IgD-negative memory B cell (primary cell): ENCODE data around the gene TMEM9. TPM values are rescaled to one million over a fixed set of nuclear protein-coding genes. Genes with fewer than 3 reads are reported as not detected.

Experiments
- H3K27ac Mint-ChIP-seq, 3 donors: one replicate each; pipeline ENCODE4 v1.8.0; 2020 to 2022; ENCODE audit warnings: mild to moderate bottlenecking in 3 of 3, mixed read lengths in 3 of 3, moderate library complexity in 1 of 3
- H3K27me3 Mint-ChIP-seq: one replicate; pipeline ENCODE4 v1.8.0; 2021; ENCODE audit warnings: mixed read lengths
- H3K36me3 Mint-ChIP-seq: one replicate; pipeline ENCODE4 v1.8.0; 2020; ENCODE audit warnings: mild to moderate bottlenecking, mixed read lengths
- H3K4me1 Mint-ChIP-seq, 3 donors: one replicate each; pipeline ENCODE4 v1.8.0; 2020 to 2022; ENCODE audit warnings: mixed read lengths in 3 of 3, mild to moderate bottlenecking in 1 of 3
- H3K4me3 Mint-ChIP-seq, 4 donors: one replicate each; pipeline ENCODE4 v1.8.0; 2020 to 2022; ENCODE audit warnings: mild to moderate bottlenecking in 4 of 4, mixed read lengths in 4 of 4, moderate library complexity in 3 of 4
- H3K9me3 Mint-ChIP-seq, 3 donors: one replicate each; pipeline ENCODE4 v1.8.0; 2020 to 2021; ENCODE audit warnings: mixed read lengths in 3 of 3, mild to moderate bottlenecking in 1 of 3
- polyA plus RNA-seq: library from polyadenylated mRNA; unstranded; fragments of 300-500 nt; fragmentation: Illumina TruSeq; gene quantifications from one replicate; pipeline ENCODE4 v1.2.3, GENCODE V29; 2021

TMEM9 gene
- polyA plus RNA-seq, 1 donor from 2014 or later = 25.4 TPM

DNA sequence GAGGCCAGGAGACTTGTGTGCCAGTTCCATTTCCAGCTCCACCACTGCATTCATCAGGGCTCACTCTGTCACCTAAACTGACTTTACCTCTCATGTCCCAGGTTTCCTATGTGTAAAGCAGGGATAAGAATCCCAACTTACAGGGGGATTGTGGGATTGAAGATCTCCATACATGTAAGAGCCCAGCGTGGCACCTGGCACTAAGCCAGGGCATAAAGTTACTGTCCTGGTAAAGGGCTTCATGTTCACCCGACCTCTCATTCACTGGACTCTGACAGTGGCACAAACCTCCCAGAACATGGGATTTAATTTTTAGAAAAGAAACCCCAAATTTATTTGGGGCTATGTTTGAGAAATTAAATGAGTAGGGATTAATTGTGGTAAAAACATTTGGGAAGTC is 27.5 kb upstream of the TMEM9 start:
- Mint-ChIP-seq H3K36me3 (no peaks in the 10 kb centered on the region), H3K9me3 (peaks cover 2 to 10% (median 7%) of the 10 kb centered on the region in 3 donors), H3K27me3 (peaks cover 27% of the 10 kb centered on the region), H3K4me1 (peaks cover 0 to 1% (median 0%) of the 10 kb centered on the region in 3 donors), H3K27ac (no peak overlapping the region), H3K4me3 (no peak overlapping the region)

DNA sequence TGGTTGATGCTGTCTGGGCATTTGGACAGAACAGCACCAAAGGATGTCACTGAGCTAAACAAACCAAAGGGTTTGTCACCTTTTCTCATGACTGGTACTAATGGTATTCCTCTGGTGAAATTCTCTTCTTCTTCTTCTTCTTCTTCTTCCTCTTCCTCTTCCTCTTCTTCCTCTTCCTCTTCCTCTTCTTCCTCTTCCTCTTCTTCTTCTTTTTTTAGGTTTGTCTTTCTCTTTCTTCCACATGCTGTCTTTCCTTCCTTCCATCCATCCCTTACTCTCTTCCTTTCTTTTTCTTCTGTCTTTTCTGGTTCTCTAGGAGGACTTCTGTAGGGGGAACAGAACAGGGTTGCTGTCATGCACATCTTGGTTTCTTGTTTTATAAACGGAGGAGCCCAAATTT is 27.0 kb upstream of the TMEM9 start:
- no peaks in the 10 kb centered on the region for H3K36me3 Mint-ChIP-seq
- no peak overlapping the region for H3K27ac Mint-ChIP-seq
- H3K27me3 Mint-ChIP-seq = peaks cover 27% of the 10 kb centered on the region
- H3K4me3 Mint-ChIP-seq = no peak overlapping the region
- peaks cover 0 to 1% (median 0%) of the 10 kb centered on the region in 3 donors for H3K4me1 Mint-ChIP-seq
- H3K9me3 Mint-ChIP-seq = peaks cover 2 to 10% (median 7%) of the 10 kb centered on the region in 3 donors

DNA sequence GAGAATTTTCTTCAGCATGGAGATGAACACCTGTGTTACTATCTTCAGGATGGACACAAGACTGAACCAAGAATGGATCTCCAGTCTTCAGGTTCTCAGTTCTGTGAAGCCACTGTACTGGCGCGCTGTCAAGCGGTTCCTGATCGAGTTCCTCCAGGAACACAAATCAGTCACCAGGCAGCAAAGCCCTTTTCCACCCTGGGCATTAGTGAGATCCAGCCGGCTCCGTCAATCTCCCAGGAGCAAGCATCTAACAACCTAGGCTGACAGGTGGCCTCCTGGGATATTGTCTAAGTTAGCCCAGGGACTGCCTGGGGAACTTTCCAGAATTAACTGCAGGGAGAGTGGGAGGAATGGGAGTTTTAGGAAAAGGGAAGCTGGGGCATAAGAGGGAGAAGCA is 26.6 kb upstream of the TMEM9 start:
- peaks cover 0 to 1% (median 0%) of the 10 kb centered on the region in 3 donors for H3K4me1 Mint-ChIP-seq
- peaks cover 28% of the 10 kb centered on the region for H3K27me3 Mint-ChIP-seq
- H3K9me3 Mint-ChIP-seq = peaks cover 2 to 10% (median 7%) of the 10 kb centered on the region in 3 donors

DNA sequence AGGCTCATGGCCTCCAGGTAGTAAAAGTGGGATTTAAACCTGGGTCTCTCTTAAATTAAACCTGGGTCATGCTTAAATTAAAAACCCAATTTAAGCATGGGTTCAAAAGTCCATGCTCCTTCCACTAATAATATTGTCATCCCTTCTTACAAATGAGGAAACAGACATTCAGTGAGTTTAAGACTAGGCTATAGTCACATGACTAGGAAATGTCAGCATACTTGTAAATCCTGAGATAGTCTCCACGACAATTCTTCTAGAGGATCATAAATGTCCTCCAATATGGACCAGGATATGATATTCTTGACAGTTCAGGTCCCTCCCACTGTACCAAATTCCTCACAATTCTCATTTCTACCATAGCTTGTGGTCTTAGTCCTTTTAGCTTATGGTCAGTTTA is 25.9 kb upstream of the TMEM9 start:
- Mint-ChIP-seq H3K27ac (no peak overlapping the region), H3K36me3 (no peaks in the 10 kb centered on the region), H3K4me3 (no peak overlapping the region), H3K27me3 (peaks cover 28% of the 10 kb centered on the region), H3K4me1 (peaks cover 0 to 1% (median 0%) of the 10 kb centered on the region in 3 donors), H3K9me3 (peaks cover 2 to 10% (median 7%) of the 10 kb centered on the region in 3 donors)

More for the DNA sequence above, 26.6 kb upstream of the TMEM9 start:
- H3K27ac Mint-ChIP-seq = no peak overlapping the region
- H3K36me3 Mint-ChIP-seq = no peaks in the 10 kb centered on the region
- no peak overlapping the region for H3K4me3 Mint-ChIP-seq

DNA sequence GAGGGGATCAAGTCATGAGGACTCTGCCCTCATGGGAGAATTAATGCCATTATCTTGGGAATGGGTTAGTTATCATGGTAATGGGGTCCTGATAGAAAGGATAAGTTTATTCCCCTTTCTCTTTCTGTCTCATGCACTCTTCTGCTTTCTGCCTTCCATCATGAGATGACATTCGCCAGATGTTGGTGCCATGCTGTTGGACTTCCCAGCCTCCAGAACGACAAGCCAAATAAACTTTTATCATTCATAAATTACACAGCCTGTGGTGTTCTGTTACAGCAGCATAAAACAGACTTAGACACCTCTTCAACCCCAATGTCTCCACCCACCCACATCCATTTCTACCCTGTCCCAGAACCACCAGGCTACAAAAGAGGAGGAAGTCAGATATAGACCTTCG is 24.4 kb upstream of the TMEM9 start:
- no peaks in the 10 kb centered on the region for H3K36me3 Mint-ChIP-seq
- H3K9me3 Mint-ChIP-seq = peaks cover 2 to 10% (median 7%) of the 10 kb centered on the region in 3 donors
- H3K27ac Mint-ChIP-seq = no peak overlapping the region
- peaks cover 21% of the 10 kb centered on the region for H3K27me3 Mint-ChIP-seq
- no peak overlapping the region for H3K4me3 Mint-ChIP-seq
- peaks cover 0 to 1% (median 0%) of the 10 kb centered on the region in 3 donors for H3K4me1 Mint-ChIP-seq

DNA sequence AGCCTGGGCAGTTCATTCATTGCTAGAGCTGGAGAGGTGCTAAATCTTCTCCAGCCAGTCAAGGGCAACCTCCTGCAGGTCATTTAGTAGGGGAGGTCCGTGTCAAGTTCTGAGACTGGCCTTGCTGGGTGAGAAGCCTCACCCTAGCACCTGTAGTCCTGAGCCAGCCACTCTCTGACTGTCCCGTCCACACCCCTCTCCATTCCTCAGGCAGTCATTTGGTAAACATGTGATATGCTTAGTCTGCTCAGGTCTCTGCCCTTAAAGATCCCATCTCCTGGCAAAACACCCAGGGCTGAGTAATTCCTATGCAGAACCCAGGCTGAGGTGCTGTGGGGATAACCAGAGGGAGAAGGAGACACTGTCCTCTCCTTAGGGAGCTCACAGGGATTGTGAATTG is 22.7 kb upstream of the TMEM9 start:
- Mint-ChIP-seq H3K4me1 (peaks cover 0 to 1% (median 0%) of the 10 kb centered on the region in 3 donors), H3K27me3 (peaks cover 17% of the 10 kb centered on the region), H3K27ac (no peak overlapping the region), H3K36me3 (no peaks in the 10 kb centered on the region), H3K9me3 (peaks cover 2 to 10% (median 7%) of the 10 kb centered on the region in 3 donors), H3K4me3 (no peak overlapping the region)

DNA sequence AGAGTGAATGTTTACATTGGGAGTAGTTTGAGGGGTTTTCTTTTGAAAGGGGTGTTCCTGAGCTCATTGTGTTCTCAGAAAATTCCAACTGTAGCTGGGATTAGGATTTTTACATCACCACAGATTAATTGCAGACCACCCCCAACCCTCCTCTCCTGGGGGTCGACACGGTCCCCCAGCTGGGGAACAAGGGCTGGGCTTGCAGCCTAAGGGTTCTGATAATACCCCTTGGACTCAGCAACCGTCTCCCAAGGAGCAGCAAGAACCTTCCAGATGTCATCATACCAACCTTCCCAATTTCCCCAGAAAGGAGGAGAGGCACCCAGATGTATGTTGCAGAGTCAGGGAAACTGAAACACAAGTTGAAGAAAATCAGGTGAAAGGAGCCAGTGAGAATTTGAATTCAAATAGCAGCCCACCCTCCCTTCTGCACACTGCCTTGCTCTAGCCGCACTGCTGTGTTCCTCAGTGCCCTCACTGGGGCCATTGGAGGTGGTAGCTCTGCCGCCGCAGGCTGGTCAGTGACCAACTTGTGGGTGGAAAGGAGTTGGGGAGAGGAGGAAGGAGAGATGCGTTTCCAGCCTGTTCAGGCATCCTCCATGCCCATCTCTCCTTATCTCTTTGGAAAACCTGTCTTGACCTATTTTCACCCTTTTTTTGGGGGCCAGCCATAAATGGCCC is 21.7 kb upstream of the TMEM9 start:
- Mint-ChIP-seq H3K27ac (no peak overlapping the region), H3K9me3 (peaks cover 2 to 7% (median 6%) of the 10 kb centered on the region in 3 donors), H3K4me3 (no peak overlapping the region), H3K36me3 (no peaks in the 10 kb centered on the region), H3K27me3 (peaks cover 17% of the 10 kb centered on the region), H3K4me1 (peaks cover 0 to 3% (median 3%) of the 10 kb centered on the region in 3 donors)

DNA sequence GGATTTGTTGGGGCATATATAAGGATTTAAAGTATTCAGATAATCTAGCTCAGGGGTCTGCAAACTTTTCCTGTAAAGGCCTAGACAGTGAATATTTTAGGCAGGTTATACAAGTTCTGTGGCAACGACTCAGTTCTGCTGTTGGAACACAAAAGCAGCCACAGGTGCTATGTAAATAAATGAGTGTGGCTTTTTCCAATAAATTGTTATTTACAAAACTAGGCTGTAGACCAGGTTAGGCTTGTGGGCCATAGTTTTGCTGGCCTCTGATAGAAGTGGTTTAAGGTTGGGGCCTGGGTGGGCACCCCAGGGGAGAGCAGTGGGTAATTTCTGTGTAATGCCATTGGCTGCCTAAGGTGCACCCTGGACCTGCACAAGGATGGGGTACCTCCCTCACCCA is 19.5 kb upstream of the TMEM9 start:
- peaks cover 7% of the 10 kb centered on the region for H3K27me3 Mint-ChIP-seq
- no peak overlapping the region for H3K27ac Mint-ChIP-seq
- H3K9me3 Mint-ChIP-seq = peaks cover under 1 to 2% (median 2%) of the 10 kb centered on the region in 3 donors
- no peaks in the 10 kb centered on the region for H3K36me3 Mint-ChIP-seq
- H3K4me1 Mint-ChIP-seq = peaks cover 0 to 6% (median 3%) of the 10 kb centered on the region in 3 donors
- H3K4me3 Mint-ChIP-seq = peak overlapping the region in 1 of 4 donors; percentile 11

DNA sequence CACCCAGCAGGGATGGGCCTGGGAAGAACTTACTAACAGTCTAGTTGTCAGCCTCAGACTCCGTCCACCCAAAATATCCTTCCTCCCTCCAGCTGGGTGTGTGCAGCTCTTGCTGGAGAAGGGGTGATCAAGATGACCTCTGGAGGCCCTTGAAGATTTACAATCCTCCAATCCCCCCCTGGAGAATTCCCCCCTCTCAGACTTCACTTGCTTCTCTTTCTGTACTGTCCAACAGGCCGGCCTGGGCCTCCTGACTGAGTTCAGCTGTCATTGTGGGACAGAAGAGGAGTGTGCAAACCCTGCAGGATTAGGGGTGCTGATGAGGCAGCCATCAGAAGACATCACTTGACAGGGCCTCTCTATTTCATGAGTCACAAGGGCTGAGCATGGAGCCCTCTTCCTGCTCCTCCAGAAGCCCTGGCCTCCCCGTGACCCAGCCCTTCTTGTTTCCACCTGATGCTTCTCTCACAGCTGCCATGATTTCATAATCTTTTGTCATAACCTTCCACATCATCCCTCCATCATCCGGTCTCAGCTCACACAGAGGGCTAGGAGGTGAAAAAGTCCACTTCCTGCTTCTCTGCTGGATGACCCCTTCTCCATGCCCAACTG is 18.8 kb upstream of the TMEM9 start:
- peak overlapping the region in 3 of 4 donors; percentile 11 to 53 (median 16) for H3K4me3 Mint-ChIP-seq
- H3K27me3 Mint-ChIP-seq = peaks cover 7% of the 10 kb centered on the region
- H3K9me3 Mint-ChIP-seq = peaks cover 0 to 2% (median 0%) of the 10 kb centered on the region in 3 donors
- H3K27ac Mint-ChIP-seq = no peak overlapping the region
- H3K36me3 Mint-ChIP-seq = no peaks in the 10 kb centered on the region
- H3K4me1 Mint-ChIP-seq = peaks cover 0 to 6% (median 3%) of the 10 kb centered on the region in 3 donors

DNA sequence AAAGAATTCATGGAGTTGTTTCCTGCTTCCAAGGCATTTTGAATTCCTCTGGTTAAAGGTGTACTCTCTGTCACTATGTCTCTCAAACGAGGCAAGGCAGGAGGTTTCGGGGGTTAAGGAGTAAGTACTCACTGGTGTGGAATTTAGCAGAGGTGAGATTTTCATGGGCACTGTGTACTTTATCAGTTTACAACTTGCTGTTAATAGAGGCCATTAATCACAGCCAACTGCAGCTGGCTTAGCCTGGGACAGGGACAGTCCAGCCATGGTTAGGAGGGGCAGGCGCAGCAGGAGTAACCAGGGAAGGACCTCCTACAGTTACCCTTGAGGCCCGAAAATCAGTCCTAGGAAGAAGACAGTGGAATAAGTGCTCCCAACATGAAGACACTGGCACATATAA is 18.1 kb upstream of the TMEM9 start:
- H3K27ac Mint-ChIP-seq = no peak overlapping the region
- no peaks in the 10 kb centered on the region for H3K36me3 Mint-ChIP-seq
- peaks cover 5% of the 10 kb centered on the region for H3K27me3 Mint-ChIP-seq
- no peaks in the 10 kb centered on the region for H3K9me3 Mint-ChIP-seq
- H3K4me1 Mint-ChIP-seq = peaks cover 0 to 6% (median 3%) of the 10 kb centered on the region in 3 donors
- no peak overlapping the region for H3K4me3 Mint-ChIP-seq

DNA sequence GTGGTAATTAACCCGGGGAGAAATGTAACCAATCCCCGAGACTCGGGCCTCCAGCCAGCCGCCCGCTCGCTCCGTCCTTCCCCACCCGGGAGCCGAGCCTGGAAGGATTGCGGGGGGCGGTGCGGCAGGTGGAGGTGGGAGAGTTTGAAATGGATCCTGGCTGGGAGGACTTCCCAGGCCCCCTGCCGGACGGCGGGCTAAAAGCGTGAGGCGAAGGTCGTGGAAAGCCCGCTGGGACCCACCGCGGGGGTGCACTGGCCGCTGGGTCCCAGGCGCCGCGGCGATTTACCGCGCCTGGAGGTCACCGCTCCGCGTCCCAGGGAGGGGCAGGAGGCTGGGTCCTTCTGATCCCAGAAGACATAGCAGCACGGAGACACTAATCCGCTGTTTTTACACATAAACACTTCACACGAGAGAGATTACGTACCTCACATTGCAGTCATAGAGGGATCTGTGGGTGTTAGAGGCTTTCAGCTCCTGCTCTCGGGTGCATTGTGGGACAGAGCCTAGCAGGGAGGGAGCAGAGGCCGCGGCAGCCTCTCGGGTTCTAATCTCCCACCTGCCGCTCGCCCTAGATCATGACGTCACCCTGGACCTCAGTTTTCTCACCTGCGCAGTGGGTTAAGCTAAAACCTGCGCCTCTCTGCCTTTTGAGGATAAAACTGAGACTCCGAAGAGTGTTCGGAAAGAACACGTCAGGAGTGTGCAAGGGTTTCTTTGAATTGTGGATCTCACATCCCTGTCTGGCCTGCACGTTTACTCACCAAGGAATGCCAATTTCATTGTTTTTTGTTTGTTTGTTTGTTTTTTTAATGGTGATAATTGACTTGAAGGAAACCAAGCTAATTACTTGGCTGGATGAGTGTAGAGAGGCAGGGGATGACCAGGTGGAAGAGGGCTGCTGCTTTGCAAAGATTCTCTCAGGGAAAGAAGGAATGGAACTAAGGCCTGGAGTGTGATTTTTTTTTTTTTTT is 17.1 kb upstream of the TMEM9 start:
- Mint-ChIP-seq H3K36me3 (peaks cover 2% of the 10 kb centered on the region), H3K4me3 (peak overlapping the region; percentile 88 to 96 (median 92)), H3K27ac (peak overlapping the region; percentile 12 to 64 (median 61)), H3K9me3 (no peaks in the 10 kb centered on the region), H3K4me1 (peaks cover 0 to 6% (median 3%) of the 10 kb centered on the region in 3 donors), H3K27me3 (peaks cover 5% of the 10 kb centered on the region)

DNA sequence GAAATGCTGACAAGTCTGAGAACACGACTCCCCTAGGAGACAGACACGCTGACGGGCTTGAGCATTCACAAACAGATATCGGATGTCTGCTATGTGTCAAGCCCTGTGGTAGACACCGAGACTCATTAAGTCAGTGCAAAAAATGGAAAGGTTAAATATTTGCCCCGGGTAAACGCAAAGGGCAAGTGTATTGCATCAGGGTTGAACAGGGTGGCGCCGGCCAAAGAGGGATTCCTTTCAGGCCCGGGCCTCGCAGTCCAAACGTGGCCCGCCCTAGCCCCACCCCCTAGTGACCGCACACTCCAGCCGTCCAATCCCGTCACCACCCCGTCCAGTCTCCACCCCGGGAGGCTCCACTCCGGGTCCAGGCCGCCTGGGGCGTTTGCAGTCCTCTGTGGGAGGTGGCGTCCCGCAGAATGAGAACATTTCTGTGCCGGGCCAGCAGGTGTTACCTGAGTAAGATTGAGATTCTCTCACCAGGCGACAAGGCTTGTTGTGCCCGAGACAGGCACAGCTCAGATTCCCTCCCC is 16.3 kb upstream of the TMEM9 start:
- H3K4me3 Mint-ChIP-seq = peak overlapping the region; percentile 88 to 96 (median 92)
- peaks cover 0 to 6% (median 3%) of the 10 kb centered on the region in 3 donors for H3K4me1 Mint-ChIP-seq
- H3K36me3 Mint-ChIP-seq = peaks cover 2% of the 10 kb centered on the region
- peaks cover 4% of the 10 kb centered on the region for H3K27me3 Mint-ChIP-seq
- peak overlapping the region in 1 of 3 donors; percentile 65 for H3K27ac Mint-ChIP-seq
- no peaks in the 10 kb centered on the region for H3K9me3 Mint-ChIP-seq

DNA sequence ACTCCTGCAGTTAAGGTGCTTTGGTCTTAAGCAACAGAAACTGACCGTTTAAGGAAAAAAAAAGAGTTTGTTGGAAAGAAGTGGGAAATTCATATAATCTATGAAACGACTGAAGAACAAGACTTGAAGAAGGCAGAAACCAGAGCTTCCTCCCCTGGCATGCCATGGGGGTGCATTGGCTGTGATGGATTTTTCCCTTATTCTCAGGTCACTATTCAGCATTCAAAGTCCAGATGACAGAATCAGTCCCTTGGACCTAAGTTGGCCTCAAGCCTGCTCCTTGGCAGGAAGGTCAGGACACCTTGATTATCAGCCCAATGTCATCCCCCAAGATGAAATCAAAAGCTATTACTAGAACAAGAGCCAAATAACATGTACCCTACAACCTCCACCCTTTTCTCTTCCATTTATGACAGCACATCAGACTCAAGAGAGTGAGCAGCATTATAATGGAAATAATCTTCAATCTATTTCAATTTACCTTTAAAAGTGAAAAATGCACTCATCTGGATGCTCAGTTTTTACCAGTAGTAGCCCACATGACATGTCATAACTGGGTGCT is 15.8 kb upstream of the TMEM9 start:
- peak overlapping the region in 1 of 3 donors; percentile 65 for H3K27ac Mint-ChIP-seq
- peaks cover 0 to 6% (median 3%) of the 10 kb centered on the region in 3 donors for H3K4me1 Mint-ChIP-seq
- H3K9me3 Mint-ChIP-seq = no peaks in the 10 kb centered on the region
- H3K4me3 Mint-ChIP-seq = peak overlapping the region; percentile 88 to 96 (median 92)
- peaks cover 2% of the 10 kb centered on the region for H3K27me3 Mint-ChIP-seq
- peaks cover 2% of the 10 kb centered on the region for H3K36me3 Mint-ChIP-seq

DNA sequence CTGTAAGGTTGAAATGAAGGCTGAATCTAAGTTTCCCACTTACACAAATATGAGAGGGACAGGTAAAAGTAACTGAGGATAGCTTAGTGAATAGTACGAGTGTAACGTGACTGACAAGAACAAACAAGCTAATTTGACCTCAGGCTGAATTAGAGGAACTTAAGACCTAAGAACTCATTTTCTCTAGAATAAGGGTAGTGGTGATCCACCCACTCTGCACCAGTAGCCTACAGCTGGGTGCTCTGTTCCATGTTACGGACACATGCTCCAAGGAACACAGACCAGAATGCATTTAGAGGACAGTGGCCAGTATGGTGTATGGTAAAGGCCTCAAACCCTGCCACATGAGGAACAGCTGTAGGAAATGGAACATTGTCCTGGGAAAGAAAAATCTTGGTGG is 14.9 kb upstream of the TMEM9 start:
- no peaks in the 10 kb centered on the region for H3K27me3 Mint-ChIP-seq
- H3K27ac Mint-ChIP-seq = no peak overlapping the region
- H3K4me3 Mint-ChIP-seq = peak overlapping the region in 1 of 4 donors; percentile 16
- peaks cover 2% of the 10 kb centered on the region for H3K36me3 Mint-ChIP-seq
- H3K9me3 Mint-ChIP-seq = no peaks in the 10 kb centered on the region
- peaks cover 0 to 6% (median 3%) of the 10 kb centered on the region in 3 donors for H3K4me1 Mint-ChIP-seq
